ENCODE measurements around the gene CYP1B1. TPM values are rescaled to one million over a fixed set of nuclear protein-coding genes. Genes with fewer than 3 reads are reported as not detected.

CYP1B1 gene
- total RNA-seq, 4 donors from 2014 or later: 42.8 to 118 (median 54.5) TPM

DNA sequence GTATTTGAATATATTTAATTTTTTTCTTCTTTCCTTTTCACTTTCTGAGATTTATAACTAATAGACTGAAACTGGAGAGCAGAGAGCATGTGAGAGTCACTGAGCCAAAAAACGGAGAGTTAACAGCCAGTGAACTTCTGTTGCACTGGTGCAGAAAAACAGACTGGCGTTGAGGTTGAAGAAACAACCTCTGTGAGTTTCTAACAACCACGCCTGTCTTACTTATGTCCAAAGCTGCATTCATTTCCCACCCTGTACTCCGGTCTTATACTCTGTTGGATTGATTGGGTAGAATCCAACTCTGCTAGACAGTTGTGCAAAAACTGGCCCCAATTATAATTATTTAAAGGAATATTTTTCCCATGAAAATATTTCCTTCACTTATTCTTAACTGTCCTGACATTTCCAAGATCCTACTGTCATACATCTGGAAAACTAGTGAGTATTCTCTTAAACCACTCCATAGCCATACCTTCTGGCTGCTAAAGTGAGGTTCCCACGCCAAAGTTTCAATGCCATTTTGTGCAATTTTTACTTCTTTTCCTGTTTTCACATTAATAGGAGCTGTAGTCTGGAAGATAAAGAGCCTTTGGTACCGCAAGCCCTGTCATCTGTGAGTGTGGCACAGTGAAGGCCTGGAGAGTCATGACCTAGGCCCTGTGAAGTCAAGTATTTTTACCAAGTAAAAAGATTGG is 9.4 kb downstream of the CYP1B1 start:
- TF ChIP-seq POLR2A (IDR thresholded peaks at IDR 0.05): no peak
- no peak for TF ChIP-seq CTCF (IDR thresholded peaks at IDR 0.05)
- intact Hi-C loops (cut with DNase I; ENCODE audit: low total_unique reads): no loop called here
- Histone ChIP-seq H3K4me1 (no peaks in the 10 kb centered on the region), H3K4me3 (no peak overlapping the region), H3K9me3 (no peaks in the 10 kb centered on the region), H3K27ac (peak overlapping the region; percentile 93 to 97), H3K27me3 (no peaks in the 10 kb centered on the region), H3K36me3 (no peaks in the 10 kb centered on the region)
- no peak for DNase-seq

DNA sequence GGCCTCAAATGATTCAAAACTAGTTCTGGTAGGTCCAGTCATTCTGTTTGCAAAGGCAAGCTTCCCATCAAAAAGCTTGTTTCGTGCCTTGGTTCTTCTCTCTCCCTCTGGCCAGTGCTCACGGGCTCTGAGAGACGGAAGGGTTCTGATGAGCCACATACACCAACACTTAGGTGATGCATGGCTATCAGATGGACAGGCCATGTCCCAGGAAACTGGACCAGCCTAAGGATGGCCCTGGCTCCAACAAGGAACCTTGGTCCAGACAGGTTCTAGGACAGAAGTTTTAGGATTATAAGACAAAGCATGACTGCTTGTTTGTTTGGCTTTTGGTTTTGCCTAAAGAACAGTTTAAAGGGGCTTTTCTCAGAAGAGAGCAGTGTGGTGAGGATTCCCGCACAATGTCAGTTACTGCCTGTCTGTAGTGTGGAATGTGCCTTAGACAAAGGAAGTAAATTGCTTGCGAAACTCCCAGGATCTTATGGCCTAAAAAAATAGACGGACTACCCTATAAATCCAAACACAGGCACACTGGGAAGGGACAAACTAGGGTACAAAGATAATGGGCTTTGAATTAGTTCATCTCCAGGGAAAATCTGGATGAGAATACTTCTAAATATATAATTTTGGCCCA is 10.3 kb downstream of the CYP1B1 start:
- Histone ChIP-seq H3K36me3 (no peaks in the 10 kb centered on the region), H3K9me3 (no peaks in the 10 kb centered on the region), H3K4me3 (no peak overlapping the region), H3K27me3 (no peaks in the 10 kb centered on the region), H3K27ac (peak overlapping the region; percentile 93 to 97), H3K4me1 (no peaks in the 10 kb centered on the region)
- no peak for DNase-seq
- TF ChIP-seq POLR2A (IDR thresholded peaks at IDR 0.05) (no peak), CTCF (IDR thresholded peaks at IDR 0.05) (no peak)
- intact Hi-C loops (cut with DNase I; ENCODE audit: low total_unique reads): no loop called here

DNA sequence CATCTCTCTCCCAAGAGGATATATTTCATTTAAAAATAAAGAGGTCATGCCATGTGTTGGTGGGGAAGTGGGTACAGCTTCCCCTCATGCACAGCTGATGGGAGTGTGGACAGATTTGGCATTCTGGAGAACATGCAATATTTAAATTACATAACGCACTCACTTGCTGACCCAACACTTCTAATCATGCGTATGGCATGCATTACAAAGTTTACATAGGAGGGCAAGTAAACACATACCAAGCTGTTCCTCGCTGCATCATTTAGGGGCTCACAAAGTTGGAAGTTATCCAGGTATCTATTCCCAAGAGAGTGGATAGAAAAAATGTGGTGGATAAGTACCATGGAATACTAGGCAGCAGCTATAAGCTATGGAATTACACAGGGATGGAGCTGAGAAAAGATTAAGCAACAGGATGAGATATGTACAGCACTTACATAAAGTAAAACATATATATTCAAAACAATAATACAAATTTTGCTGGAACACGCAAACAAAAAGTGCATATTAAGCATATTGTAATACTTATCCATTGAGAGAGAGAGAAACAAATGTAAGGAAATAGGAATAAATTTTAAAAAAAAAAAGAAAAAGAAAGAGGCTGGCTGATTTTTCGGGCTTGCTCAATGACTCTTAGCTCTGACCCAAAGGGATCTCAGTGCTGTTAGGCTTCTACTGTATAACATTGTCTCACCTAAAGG is 11.0 kb downstream of the CYP1B1 start:
- no peak for DNase-seq
- no peak overlapping the region for H3K4me3 ChIP-seq
- H3K4me1 ChIP-seq: no peaks in the 10 kb centered on the region
- TF ChIP-seq POLR2A (IDR thresholded peaks at IDR 0.05): no peak
- TF ChIP-seq CTCF (IDR thresholded peaks at IDR 0.05): no peak
- peak overlapping the region; percentile 93 to 97 for H3K27ac ChIP-seq
- no peaks in the 10 kb centered on the region for H3K36me3 ChIP-seq
- intact Hi-C loops (cut with DNase I; ENCODE audit: low total_unique reads): no loop called here
- no peaks in the 10 kb centered on the region for H3K9me3 ChIP-seq
- no peaks in the 10 kb centered on the region for H3K27me3 ChIP-seq

GRCh38 chr2:38060236-38061018 is 15.5 kb downstream of the CYP1B1 start:
- no peaks in the 10 kb centered on the region for H3K4me1 ChIP-seq
- TF ChIP-seq POLR2A (IDR thresholded peaks at IDR 0.05) (no peak), CTCF (IDR thresholded peaks at IDR 0.05) (no peak)
- no peaks in the 10 kb centered on the region for H3K27me3 ChIP-seq
- no peak overlapping the region for H3K27ac ChIP-seq
- H3K9me3 ChIP-seq: no peaks in the 10 kb centered on the region
- intact Hi-C loops (cut with DNase I; ENCODE audit: low total_unique reads): no loop called here
- no peak overlapping the region for H3K4me3 ChIP-seq
- H3K36me3 ChIP-seq: no peaks in the 10 kb centered on the region
- DNase-seq: no peak

All from uterus (tissue), 4 donors.